OCI-LY3 (cell line): ENCODE results near the gene SH2B3.

ENCODE experiments used
- H2AFZ ChIP-seq: fragments of 200-600, 300-600 bp; shearing (Covaris generic); 2 replicates; pipeline ENCODE4 v1.6.0; 2014; ENCODE audit warnings: antibody characterized with exemption, low read depth, low read length
- H3K27ac ChIP-seq: fragments of 200-600, 300-600 bp; sonication (generic); 2 replicates; pipeline ENCODE4 v1.5.1; 2014; ENCODE audit warnings: mild to moderate bottlenecking, low read length, moderate library complexity, mixed read lengths
- H3K27me3 ChIP-seq: fragments of 200-600, 300-600 bp; sonication (generic); 2 replicates; pipeline ENCODE4 v1.6.1; 2014; ENCODE audit warnings: low read depth, low read length, mixed read lengths
- H3K36me3 ChIP-seq: fragments of 200-600, 300-600 bp; sonication (generic); replicated peaks from 2 replicates; pipeline ENCODE3; 2014; ENCODE audit warnings: low read depth, low read length, mixed read lengths
- H3K4me1 ChIP-seq: fragments of 300-600, 200-600 bp; sonication (generic); 2 replicates; pipeline ENCODE4 v1.6.1; 2014; ENCODE audit warnings: low read length, mixed read lengths
- H3K4me2 ChIP-seq: fragments of 200-600, 300-600 bp; sonication (generic); 2 replicates; pipeline ENCODE4 v1.6.1; 2014; ENCODE audit warnings: low read length, mixed read lengths
- H3K4me3 ChIP-seq: fragments of 300-600, 200-600 bp; sonication (generic); 2 replicates; pipeline ENCODE4 v1.5.1; 2014; ENCODE audit warnings: antibody characterized with exemption, mild to moderate bottlenecking, low read length, moderate library complexity
- H3K79me2 ChIP-seq: fragments of 300-600, 200-600 bp; shearing (Covaris generic); 2 replicates; pipeline ENCODE4 v1.6.1; 2014; ENCODE audit warnings: mild to moderate bottlenecking, low read length, mixed read lengths
- H3K9ac ChIP-seq: fragments of 300-600, 200-600 bp; shearing (Covaris generic); 2 replicates; pipeline ENCODE4 v1.6.0; 2014; ENCODE audit warnings: mild to moderate bottlenecking, low read length, moderate library complexity
- H3K9me3 ChIP-seq: fragments of 200-600, 300-600 bp; shearing (Covaris generic); 2 replicates; pipeline ENCODE4 v1.6.1; 2014; ENCODE audit warnings: low read length, mixed read lengths; ENCODE audit not compliant: insufficient read depth
- H4K20me1 ChIP-seq: fragments of 200-600, 300-600 bp; sonication (generic); 2 replicates; pipeline ENCODE4 v1.6.1; 2016; ENCODE audit warnings: low read length, mixed read lengths; ENCODE audit not compliant: insufficient read depth
- EZH2phosphoT487 ChIP-seq: fragments of 200-600 bp; shearing (Covaris generic); IDR thresholded peaks from 2 replicates; pipeline ENCODE4 v1.6.1; 2018; ENCODE audit warnings: antibody characterized with exemption, mixed run types, low read depth
- TF ChIP-seq, protein P1 (sequence below): fragments of 200-600, 300-600 bp; sonication (generic); IDR thresholded peaks from 2 replicates; pipeline ENCODE4 v1.5.1; 2014; ENCODE audit warnings: antibody characterized with exemption, low read length, low read depth

SH2B3 gene

DNA sequence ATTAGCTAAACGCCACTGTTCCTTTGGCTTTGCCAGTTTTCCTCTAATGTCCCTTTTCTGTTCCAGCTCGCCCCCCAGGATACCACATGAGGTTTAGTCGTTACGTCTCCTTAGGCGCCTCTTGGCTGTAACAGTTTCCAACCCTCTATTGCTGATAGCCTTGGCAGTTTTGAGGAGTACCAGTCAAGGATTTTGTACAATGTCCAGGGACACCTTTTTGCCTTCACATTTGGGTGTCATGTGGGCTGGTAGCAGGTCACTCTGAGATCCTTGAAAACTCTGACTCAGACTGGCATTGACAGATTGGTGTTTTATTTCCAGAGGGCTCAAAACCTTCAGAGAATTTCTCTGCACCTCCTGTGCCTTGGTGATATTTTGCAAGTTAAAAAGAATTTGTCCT is 14.1 kb downstream of the SH2B3 start:
- Histone ChIP-seq H3K9me3 (no peaks in the 10 kb centered on the region), H3K4me3 (no peak overlapping the region), H3K27ac (no peak overlapping the region), H3K27me3 (no peaks in the 10 kb centered on the region), H3K4me1 (no peaks in the 10 kb centered on the region), H2AFZ (no peak overlapping the region), H3K9ac (no peak overlapping the region), H4K20me1 (peaks cover 59% of the 10 kb centered on the region), H3K36me3 (peaks cover 19% of the 10 kb centered on the region), H3K4me2 (no peak overlapping the region), H3K79me2 (peaks cover 15% of the 10 kb centered on the region; the same call in 1 of the 2 replicates)
- TF ChIP-seq, protein P1, sequence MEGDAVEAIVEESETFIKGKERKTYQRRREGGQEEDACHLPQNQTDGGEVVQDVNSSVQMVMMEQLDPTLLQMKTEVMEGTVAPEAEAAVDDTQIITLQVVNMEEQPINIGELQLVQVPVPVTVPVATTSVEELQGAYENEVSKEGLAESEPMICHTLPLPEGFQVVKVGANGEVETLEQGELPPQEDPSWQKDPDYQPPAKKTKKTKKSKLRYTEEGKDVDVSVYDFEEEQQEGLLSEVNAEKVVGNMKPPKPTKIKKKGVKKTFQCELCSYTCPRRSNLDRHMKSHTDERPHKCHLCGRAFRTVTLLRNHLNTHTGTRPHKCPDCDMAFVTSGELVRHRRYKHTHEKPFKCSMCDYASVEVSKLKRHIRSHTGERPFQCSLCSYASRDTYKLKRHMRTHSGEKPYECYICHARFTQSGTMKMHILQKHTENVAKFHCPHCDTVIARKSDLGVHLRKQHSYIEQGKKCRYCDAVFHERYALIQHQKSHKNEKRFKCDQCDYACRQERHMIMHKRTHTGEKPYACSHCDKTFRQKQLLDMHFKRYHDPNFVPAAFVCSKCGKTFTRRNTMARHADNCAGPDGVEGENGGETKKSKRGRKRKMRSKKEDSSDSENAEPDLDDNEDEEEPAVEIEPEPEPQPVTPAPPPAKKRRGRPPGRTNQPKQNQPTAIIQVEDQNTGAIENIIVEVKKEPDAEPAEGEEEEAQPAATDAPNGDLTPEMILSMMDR = no peak
- no peak for TF ChIP-seq EZH2phosphoT487

DNA sequence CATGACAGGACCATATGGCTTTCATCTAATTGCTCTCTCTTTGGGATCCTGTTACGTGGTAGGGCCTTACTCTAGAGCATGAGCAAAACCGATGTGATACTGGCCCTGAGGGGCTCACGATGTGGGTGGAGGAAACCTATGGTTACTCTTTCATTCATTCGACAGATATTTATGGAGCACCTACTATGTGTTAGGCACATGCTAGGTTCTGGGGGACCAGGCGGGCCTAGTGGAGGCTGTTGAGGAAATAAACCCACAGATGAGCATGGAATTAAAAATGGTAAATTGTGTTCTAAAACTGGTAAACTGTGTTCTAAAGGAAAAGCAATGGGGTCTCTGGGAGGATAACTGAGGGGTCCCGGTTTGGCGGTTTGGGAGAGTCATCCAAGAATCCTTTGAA is 14.8 kb downstream of the SH2B3 start:
- no peak overlapping the region for H3K9ac ChIP-seq
- no peak overlapping the region for H3K27ac ChIP-seq
- peaks cover 19% of the 10 kb centered on the region for H3K36me3 ChIP-seq
- H3K9me3 ChIP-seq = no peaks in the 10 kb centered on the region
- H3K79me2 ChIP-seq = peaks cover 15% of the 10 kb centered on the region; the same call in 1 of the 2 replicates
- H3K4me3 ChIP-seq = no peak overlapping the region
- H3K4me2 ChIP-seq = no peak overlapping the region
- no peaks in the 10 kb centered on the region for H3K4me1 ChIP-seq
- H2AFZ ChIP-seq = no peak overlapping the region
- H4K20me1 ChIP-seq = peaks cover 61% of the 10 kb centered on the region
- no peaks in the 10 kb centered on the region for H3K27me3 ChIP-seq
- TF ChIP-seq, protein P1 = no peak
- no peak for TF ChIP-seq EZH2phosphoT487

DNA sequence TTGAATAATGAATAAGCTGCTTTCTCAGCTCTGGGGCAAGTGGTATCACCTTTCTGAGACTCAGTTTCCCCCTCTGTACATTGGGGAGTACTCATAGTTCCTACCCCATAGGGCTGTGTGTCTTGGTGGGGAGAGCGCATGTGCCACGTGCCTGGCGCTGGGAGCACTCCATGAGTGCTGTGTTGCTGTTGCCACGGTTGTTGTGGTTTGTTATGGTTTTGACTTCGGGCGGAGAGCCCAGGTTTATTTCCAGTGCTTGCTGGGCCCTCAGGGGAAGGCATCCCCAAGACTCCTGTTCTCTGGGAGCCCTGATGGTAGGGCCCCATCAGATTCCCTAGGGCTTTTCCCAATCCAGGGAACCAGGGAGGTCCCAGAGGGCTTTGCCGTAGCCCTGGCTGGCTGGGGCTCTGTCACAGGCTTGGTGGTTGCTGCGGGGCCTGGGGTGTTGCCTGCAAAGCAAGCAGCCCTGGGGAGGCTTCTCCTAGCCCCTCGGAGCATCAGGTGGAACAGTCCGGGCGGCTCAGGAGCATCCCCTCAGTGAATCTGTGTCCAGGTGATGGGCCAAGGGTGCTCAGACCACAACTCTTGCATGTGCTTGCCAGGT is 18.6 kb downstream of the SH2B3 start:
- Histone ChIP-seq H3K36me3 (peaks cover 13% of the 10 kb centered on the region), H3K4me3 (no peak overlapping the region), H3K27me3 (no peaks in the 10 kb centered on the region), H3K79me2 (peaks cover 18% of the 10 kb centered on the region; the same call in 1 of the 2 replicates), H3K9me3 (no peaks in the 10 kb centered on the region), H4K20me1 (peaks cover 75% of the 10 kb centered on the region), H2AFZ (no peak overlapping the region), H3K27ac (no peak overlapping the region), H3K4me2 (no peak overlapping the region), H3K4me1 (0 out of 2 replicates have a peak, but pooled peaks cover under 1% of the 10 kb centered on the region), H3K9ac (no peak overlapping the region)
- TF ChIP-seq, protein P1 = no peak
- no peak for TF ChIP-seq EZH2phosphoT487

DNA sequence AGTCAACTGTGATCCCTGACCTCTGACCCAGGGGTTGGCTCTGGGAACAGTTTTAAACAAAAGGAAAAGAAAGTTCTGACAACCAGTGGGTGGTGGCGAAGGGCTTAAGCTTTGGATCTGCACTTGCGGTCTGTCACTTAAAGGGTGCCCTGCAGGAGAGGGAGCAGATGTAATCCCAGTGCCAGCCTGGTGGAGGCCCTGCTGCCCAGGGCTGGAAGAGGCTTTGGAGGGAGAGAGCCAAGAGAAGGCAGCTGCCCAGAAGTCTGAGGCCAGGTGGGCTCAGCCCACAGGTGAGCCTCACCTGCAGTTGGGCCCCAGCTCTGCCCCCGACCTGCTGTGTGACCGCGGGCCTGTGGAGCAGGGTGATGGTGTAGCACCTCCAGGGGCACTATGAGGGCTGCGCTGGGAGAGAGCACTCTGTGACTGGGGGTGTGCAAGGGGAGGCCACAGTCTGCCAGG is 19.1 kb downstream of the SH2B3 start:
- H3K36me3 ChIP-seq = peaks cover 9% of the 10 kb centered on the region
- H4K20me1 ChIP-seq = peaks cover 75% of the 10 kb centered on the region
- H2AFZ ChIP-seq = no peak overlapping the region
- TF ChIP-seq EZH2phosphoT487 = no peak
- TF ChIP-seq, protein P1 = no peak
- H3K27me3 ChIP-seq = peaks cover 3% of the 10 kb centered on the region; the same call in 1 of the 2 replicates
- no peak overlapping the region for H3K4me3 ChIP-seq
- peaks cover 21% of the 10 kb centered on the region; the same call in 1 of the 2 replicates for H3K79me2 ChIP-seq
- H3K9ac ChIP-seq = no peak overlapping the region
- no peaks in the 10 kb centered on the region for H3K9me3 ChIP-seq
- no peak overlapping the region for H3K27ac ChIP-seq
- H3K4me1 ChIP-seq = peaks cover 5% of the 10 kb centered on the region
- H3K4me2 ChIP-seq = no peak overlapping the region
